Esophagus squamous epithelium (tissue), 5 donors: ENCODE data around the gene NRXN3. TPM values are rescaled to one million over a fixed set of nuclear protein-coding genes. Genes with fewer than 3 reads are reported as not detected.

Source experiments
- DNase-seq: peaks from one replicate; lab custom pipeline; 2025; lab: John Stamatoyannopoulos, UW
- H3K27ac ChIP-seq, 4 donors: fragments of 200-600 bp; sonication (generic); one replicate each; pipeline ENCODE4 v1.5.1; 2016 to 2019; ENCODE audit warnings: mild to moderate bottlenecking in 1 of 4
- H3K27me3 ChIP-seq, 4 donors: fragments of 200-600 bp; sonication (generic); 1 replicate in 3 of 4; 2 replicates in 1 of 4; pipeline versions ENCODE4 v1.5.1 to v1.6.0; 2017 to 2021; ENCODE audit warnings: antibody characterized with exemption in 1 of 4
- H3K36me3 ChIP-seq, 3 donors: fragments of 200-600 bp; sonication (generic); one replicate each; pipeline ENCODE4 v1.5.1; 2016 to 2019
- H3K4me1 ChIP-seq, 3 donors: fragments of 200-600 bp; sonication (generic); one replicate each; pipeline ENCODE4 v1.5.1; 2017 to 2019
- H3K4me3 ChIP-seq, 4 donors: fragments of 200-600 bp; sonication (generic); 1 replicate in 3 of 4; 2 replicates in 1 of 4; pipeline ENCODE4 v1.5.1; 2016 to 2019; ENCODE audit warnings: mild to moderate bottlenecking in 2 of 4, moderate library complexity in 1 of 4
- H3K9me3 ChIP-seq, 3 donors: fragments of 200-600 bp; sonication (generic); one replicate each; pipeline ENCODE4 v1.5.1; 2016 to 2019
- POLR2A ChIP-seq, 4 donors: fragments of 450-650 bp; IDR thresholded peaks; one replicate each; pipeline ENCODE4 v1.6.1; 2017; ENCODE audit warnings: antibody characterized with exemption in 4 of 4, mild to moderate bottlenecking in 4 of 4, moderate library complexity in 3 of 4
- WGBS, 2 donors: methylation state at CpG; one replicate each; pipeline ENCODE4 v1.1.5; 2018; 5-methylcytosine and 5-hydroxymethylcytosine counted together
- intact Hi-C: fragments of 100-400 bp; cut with DNase I; formaldehyde crosslinking; loops from one replicate; pipeline ENCODE4 v1.15.0; 2022
- total RNA-seq, 4 donors: library from RNA; depleted of rRNA; stranded (reverse); fragments of >200 nt; gene quantifications; one replicate each; pipeline ENCODE4 v1.1.0, GENCODE V29; 2016
- TF ChIP-seq, protein P1 (sequence below), 6 experiments: fragments of 450-650 bp in 4 of 6; fragments of 200-600 bp in 2 of 6; sonication (generic) in 2 of 6; IDR thresholded peaks; one replicate each; pipeline ENCODE4 v1.5.1; 2016 to 2019; ENCODE audit warnings: antibody characterized with exemption in 6 of 6, mild to moderate bottlenecking in 4 of 6, moderate library complexity in 4 of 6
- donor health status: DM: yes; HTN: yes; CAD: no.

NRXN3 gene
- total RNA-seq, 4 donors from 2014 or later, result 0.30 to 15.8 (median 1.5) TPM

DNA sequence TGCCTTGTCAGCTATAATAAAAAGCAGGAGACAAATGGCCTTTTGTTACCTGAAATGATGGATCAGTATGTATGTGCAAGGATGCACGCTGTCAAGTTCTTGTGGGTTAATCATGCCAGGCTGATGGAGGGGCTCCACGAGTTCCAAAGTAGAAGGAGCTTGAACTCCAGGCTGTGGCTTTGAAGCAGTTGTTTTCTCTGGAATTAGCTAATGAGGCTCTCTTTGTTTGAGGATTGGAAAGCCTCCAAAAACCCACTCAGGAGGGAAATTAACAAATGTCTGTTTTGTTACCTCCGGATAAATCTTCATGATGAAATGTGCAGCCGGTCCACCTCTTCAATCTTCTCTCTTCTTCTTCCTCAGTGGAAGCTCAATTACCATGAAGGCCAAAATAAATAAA, 1435.7 kb downstream of the NRXN3 start:
- no peaks in the 10 kb centered on the region for H3K36me3 ChIP-seq
- H3K4me3 ChIP-seq, result no peak overlapping the region
- H3K4me1 ChIP-seq, result no peaks in the 10 kb centered on the region
- DNase-seq, result no peak
- intact Hi-C loops, result no loop called here
- no peaks in the 10 kb centered on the region for H3K9me3 ChIP-seq
- TF ChIP-seq, protein P1, sequence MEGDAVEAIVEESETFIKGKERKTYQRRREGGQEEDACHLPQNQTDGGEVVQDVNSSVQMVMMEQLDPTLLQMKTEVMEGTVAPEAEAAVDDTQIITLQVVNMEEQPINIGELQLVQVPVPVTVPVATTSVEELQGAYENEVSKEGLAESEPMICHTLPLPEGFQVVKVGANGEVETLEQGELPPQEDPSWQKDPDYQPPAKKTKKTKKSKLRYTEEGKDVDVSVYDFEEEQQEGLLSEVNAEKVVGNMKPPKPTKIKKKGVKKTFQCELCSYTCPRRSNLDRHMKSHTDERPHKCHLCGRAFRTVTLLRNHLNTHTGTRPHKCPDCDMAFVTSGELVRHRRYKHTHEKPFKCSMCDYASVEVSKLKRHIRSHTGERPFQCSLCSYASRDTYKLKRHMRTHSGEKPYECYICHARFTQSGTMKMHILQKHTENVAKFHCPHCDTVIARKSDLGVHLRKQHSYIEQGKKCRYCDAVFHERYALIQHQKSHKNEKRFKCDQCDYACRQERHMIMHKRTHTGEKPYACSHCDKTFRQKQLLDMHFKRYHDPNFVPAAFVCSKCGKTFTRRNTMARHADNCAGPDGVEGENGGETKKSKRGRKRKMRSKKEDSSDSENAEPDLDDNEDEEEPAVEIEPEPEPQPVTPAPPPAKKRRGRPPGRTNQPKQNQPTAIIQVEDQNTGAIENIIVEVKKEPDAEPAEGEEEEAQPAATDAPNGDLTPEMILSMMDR (IDR thresholded peaks at IDR 0.05), result no peak
- TF ChIP-seq POLR2A (IDR thresholded peaks at IDR 0.05), result no peak
- WGBS, 2 donors, result 48 to 60% methylated on average over 4 of the region's 4 CpGs
- no peaks in the 10 kb centered on the region for H3K27me3 ChIP-seq
- H3K27ac ChIP-seq, result no peak overlapping the region

DNA sequence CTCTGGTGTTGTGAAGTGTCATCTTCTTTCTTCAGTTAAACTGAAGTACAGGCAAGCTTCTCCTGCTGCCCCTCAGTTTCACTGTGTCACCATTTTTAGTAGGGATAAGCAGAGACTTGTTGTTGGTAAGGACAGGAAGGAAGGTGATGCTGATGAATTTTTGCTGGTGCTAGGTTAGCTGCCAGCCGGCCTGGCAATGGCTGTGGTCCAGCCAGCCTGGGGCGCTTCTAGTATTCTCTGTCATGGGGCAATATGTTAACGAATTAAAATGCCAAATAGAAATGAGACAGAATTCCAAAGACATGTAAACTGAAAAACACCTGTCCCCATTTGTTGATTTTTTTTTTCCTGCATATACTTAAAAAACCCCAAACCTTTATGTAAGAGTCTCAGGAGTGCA, 1438.3 kb downstream of the NRXN3 start:
- no peak for DNase-seq
- intact Hi-C loops, result no loop called here
- H3K4me1 ChIP-seq, result no peaks in the 10 kb centered on the region
- H3K27me3 ChIP-seq, result no peaks in the 10 kb centered on the region
- WGBS, 2 donors, result 34 to 38% methylated on average over 3 of the region's 3 CpGs
- no peak overlapping the region for H3K4me3 ChIP-seq
- H3K9me3 ChIP-seq, result no peaks in the 10 kb centered on the region
- no peak overlapping the region for H3K27ac ChIP-seq
- TF ChIP-seq, protein P1 (IDR thresholded peaks at IDR 0.05), result no peak
- TF ChIP-seq POLR2A (IDR thresholded peaks at IDR 0.05), result no peak
- H3K36me3 ChIP-seq, result no peaks in the 10 kb centered on the region

DNA sequence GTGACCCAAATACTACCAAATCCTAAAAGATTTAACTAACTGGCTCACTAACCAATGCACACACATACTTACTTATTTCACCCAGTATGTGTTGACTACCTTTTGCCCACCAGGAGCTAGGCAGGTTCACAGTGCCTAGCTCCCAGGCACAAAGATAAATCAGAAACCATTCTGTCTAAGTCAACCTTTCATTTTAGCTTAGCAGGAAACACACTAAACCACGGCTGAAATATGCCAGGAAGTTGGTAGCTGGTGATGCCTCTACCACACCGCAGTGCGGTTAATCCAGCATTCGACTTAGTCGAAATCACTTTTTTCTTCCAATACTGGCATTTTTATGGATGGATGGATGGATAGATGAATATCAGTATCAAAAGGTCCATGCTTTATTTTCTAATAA, 1443.5 kb downstream of the NRXN3 start:
- Histone ChIP-seq H3K27ac (no peak overlapping the region), H3K4me3 (no peak overlapping the region), H3K4me1 (no peaks in the 10 kb centered on the region), H3K27me3 (no peaks in the 10 kb centered on the region), H3K36me3 (no peaks in the 10 kb centered on the region), H3K9me3 (no peaks in the 10 kb centered on the region)
- no peak for DNase-seq
- no peak for TF ChIP-seq POLR2A (IDR thresholded peaks at IDR 0.05)
- TF ChIP-seq, protein P1 (IDR thresholded peaks at IDR 0.05), result no peak
- 60 to 64% methylated on average over 5 of the region's 5 CpGs for WGBS, 2 donors
- intact Hi-C loops, result no loop called here

DNA sequence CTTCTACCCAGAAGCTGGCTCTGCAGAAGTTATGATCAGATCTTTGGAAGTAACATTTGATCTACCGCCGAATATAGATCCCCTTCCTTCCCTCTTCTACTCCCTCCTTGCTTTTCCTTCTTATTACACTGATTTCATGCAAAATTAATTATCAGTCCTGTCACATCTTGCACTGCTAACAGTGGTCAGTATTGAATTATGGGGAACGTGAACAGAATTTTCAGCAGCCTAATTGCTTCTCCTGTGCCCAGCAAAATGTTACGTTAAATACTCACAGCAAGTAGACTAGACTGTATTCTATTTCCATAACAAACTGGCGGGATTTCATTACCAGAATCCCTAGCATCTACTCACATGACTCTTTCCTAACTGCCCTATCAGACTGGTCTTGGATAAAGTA, 1444.3 kb downstream of the NRXN3 start:
- 72 to 94% methylated on average over 5 of the region's 5 CpGs for WGBS, 2 donors
- TF ChIP-seq, protein P1 (IDR thresholded peaks at IDR 0.05), result no peak
- TF ChIP-seq POLR2A (IDR thresholded peaks at IDR 0.05), result no peak
- intact Hi-C loops, result no loop called here

DNA sequence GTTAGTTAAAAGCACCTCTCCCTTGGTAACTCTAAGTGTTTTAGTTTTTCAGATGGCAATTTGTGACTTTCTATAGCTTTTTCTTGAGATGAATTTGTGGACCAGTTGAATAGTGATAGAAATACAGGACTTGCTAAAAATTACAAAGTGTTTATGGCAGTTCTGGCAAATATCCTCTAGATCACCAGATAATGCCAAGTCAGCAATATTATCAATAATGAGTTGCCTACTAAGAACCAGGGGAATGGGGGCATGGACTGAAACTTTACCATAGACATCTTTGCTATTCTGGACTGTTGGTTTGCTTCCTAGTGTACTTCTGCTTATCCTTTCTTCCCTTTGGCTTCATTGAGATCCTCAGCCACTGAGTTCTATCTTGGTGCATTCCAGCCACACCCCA, 1456.9 kb downstream of the NRXN3 start:
- intact Hi-C loops, result no loop called here
- TF ChIP-seq, protein P1 (IDR thresholded peaks at IDR 0.05), result no peak
- no peak for TF ChIP-seq POLR2A (IDR thresholded peaks at IDR 0.05)
- no peak for DNase-seq
- Histone ChIP-seq H3K9me3 (peaks cover 0 to 7% (median 0%) of the 10 kb centered on the region in 3 donors), H3K27ac (no peak overlapping the region), H3K4me1 (no peaks in the 10 kb centered on the region), H3K27me3 (no peaks in the 10 kb centered on the region), H3K36me3 (no peaks in the 10 kb centered on the region), H3K4me3 (no peak overlapping the region)

More for the DNA sequence above, 1444.3 kb downstream of the NRXN3 start:
- Histone ChIP-seq H3K4me1 (no peaks in the 10 kb centered on the region), H3K27ac (no peak overlapping the region), H3K36me3 (no peaks in the 10 kb centered on the region), H3K27me3 (no peaks in the 10 kb centered on the region), H3K9me3 (no peaks in the 10 kb centered on the region), H3K4me3 (no peak overlapping the region)
- DNase-seq, result no peak
